Thyroid gland (tissue), 4 donors: ENCODE data around the gene NCOA3.
"Not testable (repeated sequence)": the region's sequence is repeated elsewhere in the genome, so short reads cannot be mapped to it uniquely, and the experiment has no call there.

Experiments used
- POLR2A ChIP-seq, 2 donors: fragments of 450-650 bp; IDR thresholded peaks; one replicate each; pipeline ENCODE4 v1.6.1; 2017; ENCODE audit warnings: antibody characterized with exemption in 2 of 2, mild to moderate bottlenecking in 2 of 2, moderate library complexity in 1 of 2
- TF ChIP-seq, protein P1 (sequence below), 6 experiments: fragments of 200-600 bp in 3 of 6; fragments of 450-650 bp in 3 of 6; sonication (generic) in 3 of 6; IDR thresholded peaks; one replicate each; pipeline ENCODE4 v1.5.1; 2016 to 2019; ENCODE audit warnings: antibody characterized with exemption in 6 of 6, mild to moderate bottlenecking in 2 of 6, inconsistent platforms in 1 of 6, moderate library complexity in 1 of 6

DNA sequence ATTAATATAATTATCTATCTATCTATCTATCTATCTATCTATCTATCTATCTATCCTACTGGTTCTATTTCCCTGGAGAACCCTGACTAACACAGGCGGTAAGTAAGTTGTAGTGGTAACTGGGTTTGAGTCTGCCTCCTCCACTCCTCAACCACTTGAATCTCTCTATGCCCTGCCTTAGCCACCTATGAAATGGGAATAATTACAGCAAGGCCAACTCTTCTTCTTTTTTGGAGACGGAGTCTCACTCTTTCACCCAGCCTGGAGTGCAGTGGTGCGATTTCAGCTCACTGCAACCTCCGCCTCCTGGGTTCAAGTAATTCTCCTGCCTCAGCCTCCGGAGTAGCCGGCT lies 41.0 kb upstream of the NCOA3 start:
- TF ChIP-seq, protein P1, sequence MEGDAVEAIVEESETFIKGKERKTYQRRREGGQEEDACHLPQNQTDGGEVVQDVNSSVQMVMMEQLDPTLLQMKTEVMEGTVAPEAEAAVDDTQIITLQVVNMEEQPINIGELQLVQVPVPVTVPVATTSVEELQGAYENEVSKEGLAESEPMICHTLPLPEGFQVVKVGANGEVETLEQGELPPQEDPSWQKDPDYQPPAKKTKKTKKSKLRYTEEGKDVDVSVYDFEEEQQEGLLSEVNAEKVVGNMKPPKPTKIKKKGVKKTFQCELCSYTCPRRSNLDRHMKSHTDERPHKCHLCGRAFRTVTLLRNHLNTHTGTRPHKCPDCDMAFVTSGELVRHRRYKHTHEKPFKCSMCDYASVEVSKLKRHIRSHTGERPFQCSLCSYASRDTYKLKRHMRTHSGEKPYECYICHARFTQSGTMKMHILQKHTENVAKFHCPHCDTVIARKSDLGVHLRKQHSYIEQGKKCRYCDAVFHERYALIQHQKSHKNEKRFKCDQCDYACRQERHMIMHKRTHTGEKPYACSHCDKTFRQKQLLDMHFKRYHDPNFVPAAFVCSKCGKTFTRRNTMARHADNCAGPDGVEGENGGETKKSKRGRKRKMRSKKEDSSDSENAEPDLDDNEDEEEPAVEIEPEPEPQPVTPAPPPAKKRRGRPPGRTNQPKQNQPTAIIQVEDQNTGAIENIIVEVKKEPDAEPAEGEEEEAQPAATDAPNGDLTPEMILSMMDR (IDR thresholded peaks at IDR 0.05): not testable (repeated sequence)
- not testable (repeated sequence) for TF ChIP-seq POLR2A (IDR thresholded peaks at IDR 0.05)
